ENCODE measurements around the gene GTPBP2. TPM values are rescaled to one million over a fixed set of nuclear protein-coding genes. Genes with fewer than 3 reads are reported as not detected.

GTPBP2 gene
- total RNA-seq, 2 donors from 2014 or later, result 15.7 to 20.7 TPM

- Histone ChIP-seq H3K4me1 (peaks cover 0 to 25% of the 10 kb centered on the region in 2 donors), H3K36me3 (peaks cover 79% of the 10 kb centered on the region)
- TF ChIP-seq, protein P1, sequence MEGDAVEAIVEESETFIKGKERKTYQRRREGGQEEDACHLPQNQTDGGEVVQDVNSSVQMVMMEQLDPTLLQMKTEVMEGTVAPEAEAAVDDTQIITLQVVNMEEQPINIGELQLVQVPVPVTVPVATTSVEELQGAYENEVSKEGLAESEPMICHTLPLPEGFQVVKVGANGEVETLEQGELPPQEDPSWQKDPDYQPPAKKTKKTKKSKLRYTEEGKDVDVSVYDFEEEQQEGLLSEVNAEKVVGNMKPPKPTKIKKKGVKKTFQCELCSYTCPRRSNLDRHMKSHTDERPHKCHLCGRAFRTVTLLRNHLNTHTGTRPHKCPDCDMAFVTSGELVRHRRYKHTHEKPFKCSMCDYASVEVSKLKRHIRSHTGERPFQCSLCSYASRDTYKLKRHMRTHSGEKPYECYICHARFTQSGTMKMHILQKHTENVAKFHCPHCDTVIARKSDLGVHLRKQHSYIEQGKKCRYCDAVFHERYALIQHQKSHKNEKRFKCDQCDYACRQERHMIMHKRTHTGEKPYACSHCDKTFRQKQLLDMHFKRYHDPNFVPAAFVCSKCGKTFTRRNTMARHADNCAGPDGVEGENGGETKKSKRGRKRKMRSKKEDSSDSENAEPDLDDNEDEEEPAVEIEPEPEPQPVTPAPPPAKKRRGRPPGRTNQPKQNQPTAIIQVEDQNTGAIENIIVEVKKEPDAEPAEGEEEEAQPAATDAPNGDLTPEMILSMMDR (IDR thresholded peaks at IDR 0.05), result no peak
These were observed 45.2 kb upstream of the GTPBP2 start for GRCh38 chr6:43674291-43674690.

DNA sequence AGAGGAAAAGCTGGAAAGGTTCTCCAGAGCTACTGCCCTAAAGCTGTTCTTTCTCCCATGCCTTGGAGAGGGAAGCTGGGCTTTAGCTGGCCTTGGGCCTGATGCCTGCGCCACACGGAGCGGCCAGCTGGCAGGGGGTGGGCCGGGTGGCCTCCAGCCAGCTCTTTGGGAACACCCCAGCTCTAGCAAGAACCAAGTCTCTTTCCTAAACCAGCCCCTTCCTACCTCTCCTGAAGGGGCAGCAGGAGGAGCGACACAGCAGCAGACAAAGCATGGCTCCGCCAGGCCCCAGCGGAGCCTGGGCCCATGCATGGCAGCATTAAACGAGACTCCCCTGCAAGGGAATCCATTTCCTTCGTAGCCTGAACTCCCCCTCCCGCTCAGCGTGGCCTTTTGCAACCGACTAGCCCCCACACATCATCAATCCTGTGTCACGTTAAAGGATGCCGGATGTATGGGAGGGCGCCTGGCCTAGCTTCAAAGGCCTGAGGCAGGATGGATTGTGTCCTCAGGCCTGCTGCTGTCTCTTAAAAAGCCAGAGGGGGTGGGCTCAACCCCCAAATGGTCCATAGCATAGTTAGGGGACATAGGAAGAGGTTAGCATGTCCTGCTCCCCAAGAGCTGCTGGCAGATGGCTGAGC lies 44.5 kb upstream of the GTPBP2 start:
- peaks cover 75% of the 10 kb centered on the region for H3K36me3 ChIP-seq
- peaks cover 0 to 32% of the 10 kb centered on the region in 2 donors for H3K4me1 ChIP-seq
- TF ChIP-seq, protein P1 (IDR thresholded peaks at IDR 0.05), result no peak

More at GRCh38 chr6:43674291-43674690, 45.2 kb upstream of the GTPBP2 start:
- Histone ChIP-seq H3K9me3 (no peaks in the 10 kb centered on the region), H3K4me3 (no peak overlapping the region), H3K27me3 (no peaks in the 10 kb centered on the region), H3K27ac (no peak overlapping the region)
- DNase-seq (ENCODE audit: low spot score), result no peak

DNA sequence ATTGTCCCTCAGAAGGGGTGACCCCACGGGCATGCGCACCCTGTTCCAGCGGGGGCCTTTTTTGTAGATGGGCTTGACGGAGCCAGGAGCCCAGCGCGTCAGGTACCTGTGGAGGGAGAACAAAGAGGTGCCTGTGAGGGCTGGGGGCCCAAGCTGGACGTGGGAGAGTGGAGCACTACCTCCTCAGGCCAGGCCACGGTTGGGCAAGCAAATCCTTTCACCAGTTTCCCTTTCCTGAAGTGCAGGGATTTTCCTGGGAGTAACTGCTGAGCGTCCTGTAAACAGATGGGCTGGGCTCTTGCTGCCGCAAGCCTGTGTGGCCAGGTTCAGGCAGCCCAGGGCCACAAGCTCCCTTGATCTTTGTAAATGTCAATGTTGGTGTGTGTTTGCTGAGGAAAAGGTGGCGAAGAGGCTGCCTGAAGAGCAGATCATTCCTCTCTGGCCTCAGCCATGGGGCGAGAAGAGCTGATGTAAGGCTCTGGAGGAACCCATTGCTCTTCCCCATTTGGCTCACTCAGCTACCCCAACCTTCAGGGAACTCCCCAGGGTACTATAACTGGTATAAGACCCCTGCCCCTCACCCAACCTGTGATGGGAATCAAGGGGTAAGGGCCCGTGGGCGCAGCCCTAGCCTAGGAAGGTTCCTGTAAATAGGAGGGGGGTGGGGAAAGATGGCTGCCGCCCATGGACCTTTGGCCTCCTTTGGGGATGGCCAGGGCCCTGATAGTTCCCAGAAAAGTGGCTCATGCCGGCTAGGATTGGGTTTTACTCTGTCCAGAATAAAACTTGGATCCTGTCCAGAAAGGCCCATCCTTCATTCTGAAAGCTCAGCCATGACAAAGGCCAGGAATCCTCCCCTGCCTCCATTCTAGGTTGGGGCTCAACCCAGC lies 43.0 kb upstream of the GTPBP2 start:
- no peak for DNase-seq (ENCODE audit: low spot score)
- peaks cover 60% of the 10 kb centered on the region for H3K36me3 ChIP-seq
- peaks cover 0 to 47% of the 10 kb centered on the region in 2 donors for H3K4me1 ChIP-seq
- H3K27ac ChIP-seq, result no peak overlapping the region
- no peak overlapping the region for H3K4me3 ChIP-seq
- H3K9me3 ChIP-seq, result no peaks in the 10 kb centered on the region
- no peaks in the 10 kb centered on the region for H3K27me3 ChIP-seq
- TF ChIP-seq, protein P1 (IDR thresholded peaks at IDR 0.05), result no peak

More for the DNA sequence above, 44.5 kb upstream of the GTPBP2 start:
- Histone ChIP-seq H3K9me3 (no peaks in the 10 kb centered on the region), H3K4me3 (no peak overlapping the region), H3K27ac (no peak overlapping the region), H3K27me3 (no peaks in the 10 kb centered on the region)
- no peak for DNase-seq (ENCODE audit: low spot score)

GRCh38 chr6:43671011-43671800 lies 42.1 kb upstream of the GTPBP2 start:
- TF ChIP-seq, protein P1 (IDR thresholded peaks at IDR 0.05), result no peak
- DNase-seq (ENCODE audit: low spot score), result no peak
- H3K27me3 ChIP-seq, result no peaks in the 10 kb centered on the region
- H3K4me1 ChIP-seq, result peaks cover 0 to 48% of the 10 kb centered on the region in 2 donors
- peaks cover 51% of the 10 kb centered on the region for H3K36me3 ChIP-seq
- H3K9me3 ChIP-seq, result no peaks in the 10 kb centered on the region
- H3K27ac ChIP-seq, result peak overlapping the region in 1 of 2 donors; percentile 46
- H3K4me3 ChIP-seq, result no peak overlapping the region

- Histone ChIP-seq H3K36me3 (peaks cover 45% of the 10 kb centered on the region), H3K4me1 (peaks cover 0 to 48% of the 10 kb centered on the region in 2 donors), H3K27ac (peak overlapping the region; percentile 46 to 66), H3K4me3 (no peak overlapping the region), H3K27me3 (no peaks in the 10 kb centered on the region), H3K9me3 (no peaks in the 10 kb centered on the region)
- no peak for DNase-seq (ENCODE audit: low spot score)
- TF ChIP-seq, protein P1 (IDR thresholded peaks at IDR 0.05), result no peak
These were observed 41.5 kb upstream of the GTPBP2 start for GRCh38 chr6:43670623-43670986.
